Epithelial cell of esophagus (primary cell): ENCODE results near the gene RANBP3.
"Not testable (repeated sequence)": the region's sequence is repeated elsewhere in the genome, so short reads cannot be mapped to it uniquely, and the experiment has no call there.

Source experiments
- DNase-seq: peaks from one replicate; pipeline ENCODE4 v3.0.0; 2010; ENCODE audit warnings: low read depth
- H3K4me3 ChIP-seq: 2 replicates; pipeline ENCODE4 v1.5.1; 2011; ENCODE audit warnings: mild to moderate bottlenecking, low read length, control low read depth
- TF ChIP-seq, protein P1 (sequence below): IDR thresholded peaks from 2 replicates; pipeline ENCODE4 v1.5.1; 2011; ENCODE audit warnings: low read depth, mild to moderate bottlenecking, low read length, control low read depth, inconsistent platforms; ENCODE audit not compliant: insufficient read depth; ENCODE audit errors: missing control alignments

RANBP3 gene

DNA sequence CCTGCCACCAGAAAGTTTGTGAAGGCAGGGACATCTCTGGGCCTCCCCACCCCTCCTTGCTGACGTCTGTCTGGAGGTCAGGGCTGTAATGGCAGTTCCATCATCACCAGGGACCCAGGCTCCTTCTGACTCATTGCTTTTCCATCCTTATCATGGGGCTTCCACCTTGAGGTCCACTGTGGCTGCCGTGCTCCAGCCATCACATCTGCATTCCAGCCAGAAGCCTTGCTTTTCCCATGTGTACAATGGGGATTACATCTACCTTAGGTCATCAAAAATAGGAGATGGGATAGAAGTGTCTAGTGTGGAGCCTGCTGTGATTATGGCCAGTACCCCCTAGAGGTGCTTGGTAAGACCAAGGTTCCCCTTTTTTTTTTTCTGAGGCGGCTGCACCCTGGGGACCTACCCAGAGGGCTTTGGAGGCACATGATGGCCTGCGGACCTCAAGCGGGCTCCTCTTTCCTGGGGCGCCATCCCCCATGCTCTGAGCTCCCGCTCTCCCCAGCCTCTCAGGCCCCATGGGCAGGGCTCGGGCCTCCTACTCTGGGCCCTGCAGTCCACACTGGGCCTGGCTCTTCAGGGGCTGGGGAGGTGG lies 13.4 kb upstream of the RANBP3 start:
- H3K4me3 ChIP-seq = no peak overlapping the region
- TF ChIP-seq, protein P1, sequence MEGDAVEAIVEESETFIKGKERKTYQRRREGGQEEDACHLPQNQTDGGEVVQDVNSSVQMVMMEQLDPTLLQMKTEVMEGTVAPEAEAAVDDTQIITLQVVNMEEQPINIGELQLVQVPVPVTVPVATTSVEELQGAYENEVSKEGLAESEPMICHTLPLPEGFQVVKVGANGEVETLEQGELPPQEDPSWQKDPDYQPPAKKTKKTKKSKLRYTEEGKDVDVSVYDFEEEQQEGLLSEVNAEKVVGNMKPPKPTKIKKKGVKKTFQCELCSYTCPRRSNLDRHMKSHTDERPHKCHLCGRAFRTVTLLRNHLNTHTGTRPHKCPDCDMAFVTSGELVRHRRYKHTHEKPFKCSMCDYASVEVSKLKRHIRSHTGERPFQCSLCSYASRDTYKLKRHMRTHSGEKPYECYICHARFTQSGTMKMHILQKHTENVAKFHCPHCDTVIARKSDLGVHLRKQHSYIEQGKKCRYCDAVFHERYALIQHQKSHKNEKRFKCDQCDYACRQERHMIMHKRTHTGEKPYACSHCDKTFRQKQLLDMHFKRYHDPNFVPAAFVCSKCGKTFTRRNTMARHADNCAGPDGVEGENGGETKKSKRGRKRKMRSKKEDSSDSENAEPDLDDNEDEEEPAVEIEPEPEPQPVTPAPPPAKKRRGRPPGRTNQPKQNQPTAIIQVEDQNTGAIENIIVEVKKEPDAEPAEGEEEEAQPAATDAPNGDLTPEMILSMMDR = no peak
- DNase-seq = no peak

DNA sequence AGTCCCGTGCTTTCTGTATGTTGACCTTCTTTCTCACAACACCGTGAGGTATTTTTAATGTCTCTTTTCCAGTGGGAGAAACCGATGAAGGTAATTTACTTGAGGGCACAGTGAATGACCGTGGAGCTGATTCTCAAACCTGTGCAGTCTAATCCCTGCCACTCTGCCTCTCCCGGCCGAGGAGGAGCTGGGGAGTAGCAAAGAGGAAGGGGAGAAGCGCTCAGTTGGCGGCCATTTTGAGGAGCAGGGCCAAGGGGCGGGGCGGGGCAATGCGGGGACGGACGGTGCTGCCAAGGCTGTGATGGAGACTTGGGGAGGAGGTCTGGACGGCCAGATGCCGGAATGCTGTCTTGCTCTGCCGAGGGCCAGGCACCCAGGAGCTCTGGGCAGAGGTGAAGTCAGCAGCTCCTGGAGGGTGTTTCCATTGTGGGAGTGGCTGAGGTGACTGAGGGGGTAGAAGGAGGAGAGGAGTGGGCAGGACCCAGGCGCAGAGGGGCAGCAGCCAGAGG lies 12.4 kb upstream of the RANBP3 start:
- H3K4me3 ChIP-seq = peak overlapping the region; percentile 7
- TF ChIP-seq, protein P1 = no peak
- no peak for DNase-seq

DNA sequence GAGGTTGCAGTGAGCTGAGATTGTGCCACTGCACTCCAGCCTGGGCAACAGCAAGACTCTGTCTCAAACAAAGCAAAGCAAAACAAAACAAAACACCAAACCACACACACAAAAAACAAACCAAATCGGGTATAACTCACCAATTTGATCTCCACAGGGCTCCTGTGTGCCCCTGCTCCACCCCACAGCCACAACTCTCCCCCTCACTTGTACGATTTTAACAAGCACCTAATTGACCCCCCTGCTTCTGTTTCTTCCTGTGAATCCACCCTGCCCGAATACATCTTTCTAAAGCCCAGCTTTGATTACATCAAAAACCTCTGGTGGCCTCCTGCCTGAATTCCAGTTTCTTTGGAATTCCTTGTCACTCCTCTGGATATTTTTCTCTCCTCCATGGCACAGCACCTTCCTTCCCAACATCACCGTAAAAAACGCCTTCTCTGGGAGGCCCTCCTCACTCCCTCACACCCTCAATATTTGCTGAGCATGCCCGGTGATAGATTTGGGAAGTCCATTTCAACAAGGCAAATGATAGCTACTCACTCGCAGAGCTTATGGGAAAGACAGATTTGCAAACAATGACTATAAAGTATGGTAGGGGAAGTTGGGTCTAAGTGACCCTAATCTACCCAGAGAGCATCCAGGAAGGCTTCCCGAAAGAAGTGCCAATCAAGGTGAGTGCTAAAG lies 11.6 kb upstream of the RANBP3 start:
- DNase-seq = no peak
- H3K4me3 ChIP-seq = no peak overlapping the region
- TF ChIP-seq, protein P1 = no peak

DNA sequence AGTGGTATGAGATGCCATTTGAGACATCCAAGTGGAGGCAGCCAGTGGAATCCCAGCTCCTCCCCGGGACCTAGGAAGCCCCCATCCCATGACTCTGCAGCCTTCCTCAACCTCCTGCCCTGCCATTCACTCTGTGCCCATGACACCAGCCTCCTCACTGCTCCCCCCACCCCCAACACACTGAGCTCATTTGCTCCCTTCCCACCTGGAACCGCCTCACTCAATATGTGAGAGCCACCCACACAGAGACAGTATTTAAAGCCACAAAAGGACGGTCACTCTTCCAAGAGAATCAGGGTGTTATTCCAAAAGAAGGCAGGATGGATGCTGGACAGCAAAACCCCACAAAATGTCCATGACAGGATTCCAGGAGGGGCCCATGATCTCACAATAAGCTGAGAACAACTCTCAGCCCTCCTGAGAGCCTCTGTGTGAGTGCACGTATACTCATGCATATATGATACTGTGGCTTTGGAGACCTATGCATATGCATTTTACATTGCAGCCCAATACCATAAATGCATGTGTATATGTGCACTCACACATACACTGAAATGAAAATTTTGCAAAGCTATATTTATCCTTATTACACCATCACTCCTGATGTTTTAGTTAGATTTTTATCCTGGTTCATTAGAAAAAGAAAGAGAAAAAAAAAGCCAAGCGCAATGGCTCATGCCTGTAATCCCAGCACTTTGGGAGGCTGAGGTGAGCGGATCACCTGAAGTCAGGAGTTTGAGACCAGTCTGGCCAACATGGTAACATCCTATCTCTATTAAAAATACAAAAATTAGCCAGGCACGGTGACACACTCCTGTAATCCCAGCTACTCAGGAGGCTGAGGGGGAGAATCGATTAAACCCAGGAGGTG lies 10.8 kb upstream of the RANBP3 start:
- DNase-seq = peak; percentile 19
- TF ChIP-seq, protein P1 = no peak
- no peak overlapping the region for H3K4me3 ChIP-seq

DNA sequence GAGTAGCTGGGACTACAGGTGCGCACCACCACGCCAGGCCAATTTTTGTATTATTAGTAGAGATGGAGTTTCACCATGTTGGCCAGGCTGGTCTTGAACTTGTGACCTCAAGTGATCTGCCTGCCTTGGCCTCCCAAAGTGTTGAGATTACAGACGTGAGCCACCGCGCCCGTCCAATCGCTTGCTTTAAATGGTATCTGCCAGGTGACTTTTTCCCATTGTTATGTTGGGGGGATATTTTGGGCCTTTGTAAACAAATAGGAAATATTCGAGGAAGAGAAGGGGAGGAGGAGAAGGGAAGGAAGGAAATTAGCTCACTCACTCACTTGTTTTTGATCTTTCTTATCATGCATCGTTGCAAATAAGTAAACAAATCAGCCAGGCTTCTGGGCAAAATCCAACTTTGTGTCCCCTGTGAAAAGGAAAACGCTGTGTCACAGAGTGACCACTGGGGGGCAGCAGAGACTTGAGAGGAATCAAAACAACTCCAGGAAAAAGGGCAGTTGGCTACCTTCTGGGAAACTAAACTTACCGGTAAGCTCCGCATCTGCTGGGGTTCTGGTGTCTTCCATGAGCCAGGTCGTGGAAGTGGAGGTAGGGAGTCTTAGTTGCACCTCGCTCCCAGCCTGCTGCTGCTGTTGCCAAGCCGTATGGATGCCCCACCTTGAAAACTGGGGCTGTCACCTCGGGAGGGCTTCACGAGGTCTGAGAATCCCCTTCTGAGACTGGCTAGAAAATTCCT lies 9.3 kb upstream of the RANBP3 start:
- TF ChIP-seq, protein P1 = peak; percentile 97
- DNase-seq = peak; percentile 82
- no peak overlapping the region for H3K4me3 ChIP-seq

DNA sequence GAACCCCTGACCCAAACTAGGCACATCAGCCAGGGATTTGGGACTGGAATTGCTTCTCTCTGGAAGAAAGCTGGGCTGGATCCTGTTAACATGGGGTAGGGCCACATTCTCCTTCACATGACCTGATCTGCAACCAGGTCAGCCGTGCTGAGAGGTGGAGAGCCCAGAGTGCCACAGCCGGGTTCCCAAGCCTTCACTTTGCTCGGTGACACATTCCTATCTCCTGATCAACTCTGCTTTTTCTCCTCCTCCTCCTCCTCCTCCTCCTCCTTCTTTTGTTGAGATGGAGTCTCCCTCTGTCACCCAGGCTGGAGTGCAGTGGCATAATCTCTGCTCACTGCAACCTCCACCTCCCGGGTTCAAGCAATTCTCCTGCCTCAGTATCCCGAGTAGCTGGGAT lies 7.9 kb upstream of the RANBP3 start:
- H3K4me3 ChIP-seq, DNase-seq: not testable (repeated sequence)
